K562 (cell line): ENCODE results near the gene ABHD8. TPM values are rescaled to one million over a fixed set of nuclear protein-coding genes. Genes with fewer than 3 reads are reported as not detected.

Experiments
- CHCHD3 ChIP-seq: fragments of 250-450 bp; sonication (Bioruptor Pico); IDR thresholded peaks from 2 replicates; pipeline ENCODE4 v2.1.2; 2022; ENCODE audit warnings: mild to moderate bottlenecking
- ELK1 ChIP-seq: sonication (generic); formaldehyde crosslinking; IDR thresholded peaks from 2 replicates; pipeline ENCODE4 v1.8.1; 2022; ENCODE audit warnings: missing genetic modification reagents
- GTF2F1 ChIP-seq: IDR thresholded peaks from 2 replicates; pipeline ENCODE4 v1.6.1; 2011; ENCODE audit warnings: low read depth, low read length, improper control_type of control experiment
- ILK ChIP-seq: fragments of 450-650 bp; IDR thresholded peaks from 2 replicates; pipeline ENCODE4 v1.6.1; 2016; ENCODE audit warnings: missing genetic modification characterization, low read depth, mild to moderate bottlenecking, missing compliant biosample characterization, moderate library complexity, borderline replicate concordance
- POLR2G ChIP-seq: fragments of 200-400 bp; formaldehyde crosslinking; IDR thresholded peaks from 2 replicates; pipeline ENCODE4 v1.6.1; 2017; ENCODE audit warnings: low read depth, mild to moderate bottlenecking, antibody characterized with exemption, low read length, moderate library complexity
- TCFL5 ChIP-seq: fragments of 250-450 bp; sonication (Bioruptor Pico); conservative IDR thresholded peaks from 2 replicates; pipeline ENCODE4 v1.6.1; 2021; ENCODE audit warnings: mild to moderate bottlenecking, moderate library complexity, matching md5 sums
- ZNF134 ChIP-seq: fragments of 250-450 bp; sonication (Bioruptor Pico); conservative IDR thresholded peaks from 2 replicates; pipeline ENCODE4 v1.4.0; 2020
- ZNF277 ChIP-seq: fragments of 250-450 bp; sonication (Bioruptor Pico); IDR thresholded peaks from 2 replicates; pipeline ENCODE4 v1.8.0; 2022; ENCODE audit warnings: inconsistent platforms, mild to moderate bottlenecking, moderate library complexity, borderline replicate concordance
- ZNF780A ChIP-seq: fragments of 250-450 bp; sonication (Bioruptor Pico); IDR thresholded peaks from 2 replicates; pipeline ENCODE4 v1.5.0; 2021; ENCODE audit warnings: mild to moderate bottlenecking
- polyA plus RNA-seq, 8 experiments: library from polyadenylated mRNA; depleted of rRNA in 4 of 8; stranded (reverse) in 5 of 8; unstranded in 3 of 8; fragments of >200 nt; fragmentation: Nextera tagmentation in 2 of 8; fragmentation: Illumina TruSeq in 1 of 8; extraction: Ambion mirVana in 2 of 8; extraction: Trizol in 1 of 8; gene quantifications; 2 replicates each; pipeline versions ENCODE4 v1.2.1 to v1.2.3, GENCODE V29; 2011 to 2014; ENCODE audit warnings: inconsistent platforms in 1 of 8, missing spikeins in 1 of 8
- total RNA-seq, 7 experiments: library from RNA; depleted of rRNA in 6 of 7; stranded (reverse); fragments of >200 nt in 6 of 7; fragmentation: Illumina TruSeq in 2 of 7; extraction: Trizol in 2 of 7; gene quantifications; 2 replicates each; pipeline versions ENCODE4 v1.2.1 to v1.2.3, GENCODE V29; 2011 to 2021; ENCODE audit warnings: low replicate concordance in 1 of 7
- TF ChIP-seq, protein P1 (sequence below), 3 experiments: fragments of 200-800 bp in 1 of 3; sonication (Bioruptor generic) in 1 of 3; sonication (generic) in 1 of 3; formaldehyde crosslinking in 1 of 3; IDR thresholded peaks; 2 replicates each; pipeline versions ENCODE4 v1.6.1 to v1.8.0; 2016 to 2022; ENCODE audit warnings: mild to moderate bottlenecking in 2 of 3, missing compliant biosample characterization in 2 of 3, missing genetic modification characterization in 2 of 3, missing genetic modification reagents in 1 of 3
- TF ChIP-seq, protein P2 (sequence below): fragments of 450-650 bp; IDR thresholded peaks from 2 replicates; pipeline ENCODE4 v1.6.1; 2018; ENCODE audit warnings: mild to moderate bottlenecking, low read depth; ENCODE audit not compliant: partially characterized antibody
- TF ChIP-seq, protein P3 (sequence below): fragments of 450-650 bp; IDR thresholded peaks from one replicate; pipeline ENCODE4 v1.6.1; 2018; ENCODE audit warnings: mild to moderate bottlenecking, moderate library complexity; ENCODE audit not compliant: partially characterized antibody

The ABHD8 gene
- total and polyA plus RNA-seq, 9 of the 15 experiments (the other 6 are each of a cell fraction or from before 2014, with no cell fraction given): 0.04 to 6.6 (median 2.0) TPM; not detected in 1

DNA sequence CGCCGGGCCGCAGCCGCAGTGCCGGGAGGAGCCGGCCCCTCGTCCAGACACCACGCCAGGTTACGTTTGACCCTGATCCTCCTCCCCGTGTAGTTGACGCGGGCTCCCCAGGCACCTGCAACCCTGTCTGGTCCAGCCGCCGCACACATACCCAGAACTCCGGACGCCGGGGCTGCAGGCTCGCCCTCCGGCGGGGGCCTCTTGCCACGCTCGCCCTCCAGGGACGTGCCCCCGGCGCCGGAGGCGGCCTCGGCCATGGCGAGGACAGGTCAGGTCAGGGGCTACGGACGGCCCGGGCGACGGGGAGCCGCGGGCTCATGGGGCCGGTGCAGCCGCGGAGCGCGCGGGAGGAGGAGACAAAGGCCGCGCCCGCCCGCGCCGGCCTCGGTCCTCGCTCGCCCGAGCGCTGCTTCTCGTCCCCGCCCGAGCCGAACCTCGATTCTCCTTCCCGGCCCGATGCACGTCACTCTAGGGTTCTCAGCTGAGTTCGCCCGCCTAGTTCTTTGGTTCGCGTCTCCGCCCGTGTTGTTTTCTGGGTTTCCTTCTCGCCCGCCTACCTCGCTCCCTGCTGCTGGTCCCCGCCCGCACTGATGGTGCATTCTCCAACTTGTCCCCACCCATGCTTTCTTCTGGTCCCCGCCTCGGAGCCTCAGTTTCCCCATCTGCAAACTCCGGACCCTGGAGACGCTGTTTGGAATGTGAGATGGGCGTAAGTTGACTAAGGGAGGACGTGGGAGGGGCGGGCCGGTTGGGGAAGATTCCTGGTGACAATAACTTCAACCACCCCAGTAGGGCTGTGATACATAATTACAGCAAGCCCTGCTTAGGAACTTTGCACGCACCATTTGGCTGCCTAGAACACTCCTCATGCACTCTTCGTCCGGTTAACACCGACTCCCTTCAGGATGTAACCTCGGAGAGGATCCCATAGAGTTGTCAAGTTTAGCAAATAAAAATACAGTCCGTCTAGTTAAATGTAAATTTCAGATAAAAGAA, 31.5 kb upstream of the ABHD8 start, which contains the start of gene ANO8 (continued):
- TF ChIP-seq, protein P1, sequence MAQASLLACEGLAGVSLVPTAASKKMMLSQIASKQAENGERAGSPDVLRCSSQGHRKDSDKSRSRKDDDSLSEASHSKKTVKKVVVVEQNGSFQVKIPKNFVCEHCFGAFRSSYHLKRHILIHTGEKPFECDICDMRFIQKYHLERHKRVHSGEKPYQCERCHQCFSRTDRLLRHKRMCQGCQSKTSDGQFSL (CRISPR knock-in tag; IDR thresholded peaks at IDR 0.05): no peak
- TF ChIP-seq, protein P1 (tag; IDR thresholded peaks at IDR 0.05): no peak
- TF ChIP-seq POLR2G: peak; percentile 81
- no peak for TF ChIP-seq TCFL5 (CRISPR knock-in tag)
- no peak for TF ChIP-seq ILK
- TF ChIP-seq ZNF277 (CRISPR knock-in tag): no peak
- TF ChIP-seq, protein P2, sequence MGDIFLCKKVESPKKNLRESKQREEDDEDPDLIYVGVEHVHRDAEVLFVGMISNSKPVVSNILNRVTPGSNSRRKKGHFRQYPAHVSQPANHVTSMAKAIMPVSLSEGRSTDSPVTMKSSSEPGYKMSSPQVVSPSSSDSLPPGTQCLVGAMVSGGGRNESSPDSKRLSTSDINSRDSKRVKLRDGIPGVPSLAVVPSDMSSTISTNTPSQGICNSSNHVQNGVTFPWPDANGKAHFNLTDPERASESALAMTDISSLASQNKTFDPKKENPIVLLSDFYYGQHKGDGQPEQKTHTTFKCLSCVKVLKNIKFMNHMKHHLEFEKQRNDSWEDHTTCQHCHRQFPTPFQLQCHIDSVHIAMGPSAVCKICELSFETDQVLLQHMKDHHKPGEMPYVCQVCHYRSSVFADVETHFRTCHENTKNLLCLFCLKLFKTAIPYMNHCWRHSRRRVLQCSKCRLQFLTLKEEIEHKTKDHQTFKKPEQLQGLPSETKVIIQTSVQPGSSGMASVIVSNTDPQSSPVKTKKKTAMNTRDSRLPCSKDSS: no peak
- TF ChIP-seq ZNF134: no peak
- no peak for TF ChIP-seq ZNF780A (CRISPR knock-in tag)
- TF ChIP-seq, protein P3, sequence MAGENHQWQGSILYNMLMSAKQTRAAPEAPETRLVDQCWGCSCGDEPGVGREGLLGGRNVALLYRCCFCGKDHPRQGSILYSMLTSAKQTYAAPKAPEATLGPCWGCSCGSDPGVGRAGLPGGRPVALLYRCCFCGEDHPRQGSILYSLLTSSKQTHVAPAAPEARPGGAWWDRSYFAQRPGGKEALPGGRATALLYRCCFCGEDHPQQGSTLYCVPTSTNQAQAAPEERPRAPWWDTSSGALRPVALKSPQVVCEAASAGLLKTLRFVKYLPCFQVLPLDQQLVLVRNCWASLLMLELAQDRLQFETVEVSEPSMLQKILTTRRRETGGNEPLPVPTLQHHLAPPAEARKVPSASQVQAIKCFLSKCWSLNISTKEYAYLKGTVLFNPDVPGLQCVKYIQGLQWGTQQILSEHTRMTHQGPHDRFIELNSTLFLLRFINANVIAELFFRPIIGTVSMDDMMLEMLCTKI: no peak
- no peak for TF ChIP-seq CHCHD3 (CRISPR knock-in tag)
- TF ChIP-seq ELK1 (CRISPR knock-in tag): no peak
- TF ChIP-seq GTF2F1: no peak
- TF ChIP-seq, all 486 proteins: peak for 186
